Suprapubic skin (tissue), 4 donors: Measurements from ENCODE around the gene ARFGEF3. TPM values are rescaled to one million over a fixed set of nuclear protein-coding genes. Genes with fewer than 3 reads are reported as not detected.
A peak's percentile ranks its signal among the peaks of the same experiment; 100 is the strongest.

Source experiments
- DNase-seq, 2 donors: peaks; one replicate each; pipeline ENCODE4 v3.0.0-alpha.2; 2019; ENCODE audit warnings: low spot score in 2 of 2
- H3K27ac ChIP-seq: fragments of 200-600 bp; sonication (generic); one replicate; pipeline ENCODE4 v1.5.1; 2019
- H3K27me3 ChIP-seq: fragments of 200-600 bp; sonication (generic); one replicate; pipeline ENCODE4 v1.5.1; 2019
- H3K36me3 ChIP-seq: fragments of 200-600 bp; sonication (generic); one replicate; pipeline ENCODE4 v1.5.1; 2019
- H3K4me1 ChIP-seq: fragments of 200-600 bp; sonication (generic); one replicate; pipeline ENCODE4 v1.5.1; 2019
- H3K4me3 ChIP-seq: fragments of 200-600 bp; sonication (generic); one replicate; pipeline ENCODE4 v1.5.1; 2019; ENCODE audit warnings: mild to moderate bottlenecking
- H3K9me3 ChIP-seq: fragments of 200-600 bp; sonication (generic); one replicate; pipeline ENCODE4 v1.5.1; 2019
- CTCF ChIP-seq, 2 donors: fragments of 200-600 bp in 1 of 2; fragments of 450-650 bp in 1 of 2; sonication (generic) in 1 of 2; IDR thresholded peaks; one replicate each; pipeline ENCODE4 v1.5.1; 2016 to 2019; ENCODE audit warnings: antibody characterized with exemption in 2 of 2, mild to moderate bottlenecking in 1 of 2, moderate library complexity in 1 of 2
- EP300 ChIP-seq: sonication (generic); formaldehyde crosslinking; IDR thresholded peaks from one replicate; pipeline ENCODE4 v1.6.1; 2017; ENCODE audit warnings: antibody characterized with exemption
- POLR2A ChIP-seq, 2 donors: fragments of 450-650 bp; IDR thresholded peaks; one replicate each; pipeline ENCODE4 v1.6.1; 2017; ENCODE audit warnings: antibody characterized with exemption in 2 of 2, mild to moderate bottlenecking in 2 of 2, moderate library complexity in 2 of 2
- POLR2AphosphoS5 ChIP-seq, 3 donors: sonication (generic); formaldehyde crosslinking; IDR thresholded peaks; one replicate each; pipeline ENCODE4 v1.6.1; 2017; ENCODE audit warnings: antibody characterized with exemption in 3 of 3
- WGBS: methylation state at CpG from one replicate; pipeline ENCODE4 v1.1.5; 2018; 5-methylcytosine and 5-hydroxymethylcytosine counted together
- total RNA-seq, 4 donors: library from RNA; depleted of rRNA; stranded (reverse); fragments of >200 nt; gene quantifications; one replicate each; pipeline ENCODE4 v1.1.0, GENCODE V29; 2016

The ARFGEF3 gene
- total RNA-seq = 10 to 100 TPM in 2 of 4 donors, 1 to 10 TPM in 2; 5.1 to 20.6 (median 9.6) TPM

GRCh38 chr6:138161338-138162110 lies at the start of gene ARFGEF3:
TSS of gene ARFGEF3 (plus strand) at chr6:138161939. CDS start at chr6:138162087, 148 bp downstream.
- 0% methylated on average over 21 of the region's 93 CpGs for WGBS
- peak in 1 of 2 donors; percentile 66 for DNase-seq
- H3K27me3 ChIP-seq = peaks cover 47% of the 10 kb centered on the region

GRCh38 chr6:138113588-138114210 lies 48.0 kb upstream of the ARFGEF3 start:
- peaks cover 6% of the 10 kb centered on the region for H3K4me1 ChIP-seq
- no peak overlapping the region for H3K4me3 ChIP-seq
- WGBS = 62% methylated on average over 3 of the region's 3 CpGs
- no peaks in the 10 kb centered on the region for H3K27me3 ChIP-seq
- TF ChIP-seq EP300 = no peak
- no peak for TF ChIP-seq CTCF (IDR thresholded peaks at IDR 0.05)
- no peak for TF ChIP-seq POLR2A (IDR thresholded peaks at IDR 0.05)
- TF ChIP-seq POLR2AphosphoS5 (IDR thresholded peaks at IDR 0.05) = no peak
- H3K27ac ChIP-seq = no peak overlapping the region
- H3K9me3 ChIP-seq = no peaks in the 10 kb centered on the region
- no peaks in the 10 kb centered on the region for H3K36me3 ChIP-seq
- DNase-seq = no peak

More at GRCh38 chr6:138161338-138162110, at the start of gene ARFGEF3:
- Histone ChIP-seq H3K36me3 (no peaks in the 10 kb centered on the region), H3K9me3 (no peaks in the 10 kb centered on the region), H3K27ac (peak within 1 kb of the TSS; percentile 77), H3K4me1 (peaks cover 20% of the 10 kb centered on the region), H3K4me3 (peak within 1 kb of the TSS; percentile 76)
- TF ChIP-seq POLR2AphosphoS5 (IDR thresholded peaks at IDR 0.05) (no peak), POLR2A (IDR thresholded peaks at IDR 0.05) (peak in 1 of 2 donors; percentile 39), EP300 (no peak), CTCF (IDR thresholded peaks at IDR 0.05) (no peak)

- no peak for DNase-seq
- no peak overlapping the region for H3K4me3 ChIP-seq
- no peaks in the 10 kb centered on the region for H3K4me1 ChIP-seq
- H3K27me3 ChIP-seq = no peaks in the 10 kb centered on the region
- H3K27ac ChIP-seq = no peak overlapping the region
- no peaks in the 10 kb centered on the region for H3K9me3 ChIP-seq
- WGBS = 57% methylated on average over 7 of the region's 7 CpGs
- no peaks in the 10 kb centered on the region for H3K36me3 ChIP-seq
- TF ChIP-seq CTCF (IDR thresholded peaks at IDR 0.05) (no peak), POLR2A (IDR thresholded peaks at IDR 0.05) (no peak), POLR2AphosphoS5 (IDR thresholded peaks at IDR 0.05) (no peak), EP300 (no peak)
Observed at GRCh38 chr6:138115201-138115600, 46.5 kb upstream of the ARFGEF3 start.

- no peak overlapping the region for H3K4me3 ChIP-seq
- no peaks in the 10 kb centered on the region for H3K36me3 ChIP-seq
- no peaks in the 10 kb centered on the region for H3K9me3 ChIP-seq
- H3K27me3 ChIP-seq = no peaks in the 10 kb centered on the region
- peak in 1 of 2 donors; percentile 56 for DNase-seq
- peak; percentile 53 to 87 for TF ChIP-seq CTCF (IDR thresholded peaks at IDR 0.05)
- TF ChIP-seq POLR2A (IDR thresholded peaks at IDR 0.05) = no peak
- H3K4me1 ChIP-seq = no peaks in the 10 kb centered on the region
- H3K27ac ChIP-seq = no peak overlapping the region
- 20% methylated on average over 13 of the region's 13 CpGs for WGBS
Observed at GRCh38 chr6:138115877-138116660, 45.7 kb upstream of the ARFGEF3 start.

GRCh38 chr6:138116661-138116999 lies 45.1 kb upstream of the ARFGEF3 start:
- WGBS = 62% methylated on average over 3 of the region's 3 CpGs
- Histone ChIP-seq H3K4me3 (no peak overlapping the region), H3K36me3 (no peaks in the 10 kb centered on the region), H3K4me1 (no peaks in the 10 kb centered on the region), H3K27ac (no peak overlapping the region), H3K27me3 (no peaks in the 10 kb centered on the region), H3K9me3 (no peaks in the 10 kb centered on the region)
- TF ChIP-seq EP300 (no peak), CTCF (IDR thresholded peaks at IDR 0.05) (no peak), POLR2AphosphoS5 (IDR thresholded peaks at IDR 0.05) (no peak), POLR2A (IDR thresholded peaks at IDR 0.05) (no peak)
- DNase-seq = no peak
